CD4-positive, alpha-beta T cell (primary cell): Measurements from ENCODE around the gene DHFR. TPM values are rescaled to one million over a fixed set of nuclear protein-coding genes. Genes with fewer than 3 reads are reported as not detected.

Experiments used
- ATAC-seq: fragments of 200-7000 bp; cut with Tn5 transposase; one replicate; pipeline ENCODE4 v1.10.0; 2022; ENCODE audit warnings: mild to moderate bottlenecking; ENCODE audit not compliant: poor library complexity
- CTCF ChIA-PET: fragments of 350-600 bp; sonication (Branson Sonifier 250); formaldehyde crosslinking; loops from one replicate; lab custom pipeline; 2021; ENCODE audit warnings: antibody characterized with exemption, inconsistent platforms; lab: Charles Lee
- POLR2A ChIA-PET: fragments of 350-600 bp; sonication (Branson Sonifier 250); formaldehyde crosslinking; loops from one replicate; lab custom pipeline; 2021; ENCODE audit warnings: antibody characterized with exemption, inconsistent platforms; lab: Charles Lee
- DNase-seq, 14 experiments: peaks; one replicate each; pipeline ENCODE4 v3.0.0-alpha.2; 2013 to 2020; ENCODE audit warnings: mixed read lengths in 2 of 14
- H3K27ac ChIP-seq, 2 donors: one replicate each; pipeline versions ENCODE4 v1.5.1 to v1.7.0; 2013; ENCODE audit warnings: low read length in 2 of 2, low read depth in 1 of 2, mild to moderate bottlenecking in 1 of 2
- H3K27me3 ChIP-seq, 2 experiments: 1 replicate in 1 of 2; 2 replicates in 1 of 2; pipeline versions ENCODE4 v1.6.1 to v1.7.0; 2013; ENCODE audit warnings: low read length in 2 of 2, control low read depth in 1 of 2, mild to moderate bottlenecking in 1 of 2, moderate library complexity in 1 of 2; ENCODE audit not compliant: insufficient read depth in 2 of 2, control insufficient read depth in 1 of 2
- H3K36me3 ChIP-seq: one replicate; pipeline ENCODE4 v1.6.1; 2013; ENCODE audit warnings: low read length, control low read depth; ENCODE audit not compliant: insufficient read depth
- H3K4me1 ChIP-seq: one replicate; pipeline ENCODE4 v1.6.1; 2013; ENCODE audit warnings: low read length, control low read depth; ENCODE audit not compliant: insufficient read depth
- H3K4me3 ChIP-seq: one replicate; pipeline ENCODE4 v1.5.1; 2013; ENCODE audit warnings: mild to moderate bottlenecking, low read length, moderate library complexity
- H3K9me3 ChIP-seq, 2 experiments: 1 replicate in 1 of 2; 2 replicates in 1 of 2; pipeline versions ENCODE4 v1.6.1 to v1.7.0; 2013; ENCODE audit warnings: low read length in 2 of 2, mild to moderate bottlenecking in 2 of 2, control low read depth in 1 of 2, moderate library complexity in 1 of 2; ENCODE audit not compliant: control insufficient read depth in 1 of 2, insufficient read depth in 1 of 2
- H3K27ac Mint-ChIP-seq: one replicate; pipeline ENCODE4 v1.8.0; 2020; ENCODE audit warnings: mixed read lengths
- H3K27me3 Mint-ChIP-seq: one replicate; pipeline ENCODE4 v1.8.0; 2021; ENCODE audit warnings: mixed read lengths
- H3K36me3 Mint-ChIP-seq: one replicate; pipeline ENCODE4 v1.8.0; 2021; ENCODE audit warnings: low read depth, mixed read lengths
- H3K4me1 Mint-ChIP-seq: one replicate; pipeline ENCODE4 v1.8.0; 2021; ENCODE audit warnings: low read depth, mixed read lengths
- H3K4me3 Mint-ChIP-seq: one replicate; pipeline ENCODE4 v1.8.0; 2020; ENCODE audit warnings: mild to moderate bottlenecking, mixed read lengths
- H3K9me3 Mint-ChIP-seq: one replicate; pipeline ENCODE4 v1.8.0; 2020; ENCODE audit warnings: mixed read lengths
- CTCF ChIP-seq: fragments of 200-600 bp; IDR thresholded peaks from one replicate; pipeline ENCODE4 v1.8.0; 2022; ENCODE audit warnings: antibody characterized with exemption, mild to moderate bottlenecking
- intact Hi-C, 2 experiments: fragments of 100-400 bp; cut with DNase I in 1 of 2; cut with micrococcal nuclease in 1 of 2; formaldehyde crosslinking; loops; one replicate each; pipeline versions ENCODE4 v1.15.1 to v1.9.0; 2023 to 2025; cut with DNase I, micrococcal nuclease
- total RNA-seq, 174 experiments: library from RNA in 2 of 174; stranded (reverse) in 2 of 174; gene quantifications; one replicate each; pipeline ENCODE4 v1.2.3 and lab custom pipeline; 2021 to 2026

DHFR gene
- total RNA-seq, 2 experiments from 2014 or later, result 3.6 to 4.0 TPM

- H3K27me3 Mint-ChIP-seq, result no peaks in the 10 kb centered on the region
- intact Hi-C loops, result no loop called here
These were observed 39.4 kb downstream of the DHFR start for GRCh38 chr5:80615266-80615914.

GRCh38 chr5:80609692-80610091, 45.1 kb downstream of the DHFR start:
- no peak for TF ChIP-seq CTCF

More at GRCh38 chr5:80615266-80615914, 39.4 kb downstream of the DHFR start:
- no peak for ATAC-seq
- no peaks in the 10 kb centered on the region for H3K36me3 Mint-ChIP-seq
- ChIA-PET POLR2A (no interaction called here), CTCF (no interaction called here)
- no peak overlapping the region for H3K27ac Mint-ChIP-seq
- Histone ChIP-seq H3K27ac (no peak overlapping the region), H3K9me3 (no peaks in the 10 kb centered on the region), H3K27me3 (no peaks in the 10 kb centered on the region), H3K36me3 (no peaks in the 10 kb centered on the region), H3K4me1 (no peaks in the 10 kb centered on the region), H3K4me3 (no peak overlapping the region)
- H3K4me3 Mint-ChIP-seq, result no peak overlapping the region
- H3K4me1 Mint-ChIP-seq, result no peaks in the 10 kb centered on the region
- no peaks in the 10 kb centered on the region for H3K9me3 Mint-ChIP-seq
- DNase-seq, result no peak
- TF ChIP-seq CTCF, result no peak

GRCh38 chr5:80608731-80609130, 46.1 kb downstream of the DHFR start:
- H3K4me1 ChIP-seq, result no peaks in the 10 kb centered on the region
- H3K36me3 ChIP-seq, result no peaks in the 10 kb centered on the region
- peaks cover 0 to 5% of the 10 kb centered on the region in 2 experiments for H3K9me3 ChIP-seq
- Mint-ChIP-seq H3K9me3 (peaks cover 3% of the 10 kb centered on the region), H3K36me3 (peaks cover 5% of the 10 kb centered on the region), H3K27me3 (no peaks in the 10 kb centered on the region), H3K4me1 (no peaks in the 10 kb centered on the region), H3K4me3 (no peak overlapping the region), H3K27ac (no peak overlapping the region)
- ChIA-PET CTCF (no interaction called here), POLR2A (no interaction called here)
- no peak overlapping the region for H3K4me3 ChIP-seq
- TF ChIP-seq CTCF, result no peak
- no peak overlapping the region for H3K27ac ChIP-seq
- ATAC-seq (no peak), DNase-seq (peak in 2 of 14 experiments; percentile 10 to 20)
- H3K27me3 ChIP-seq, result no peaks in the 10 kb centered on the region
- intact Hi-C loops, result no loop called here

More at GRCh38 chr5:80609692-80610091, 45.1 kb downstream of the DHFR start:
- no peaks in the 10 kb centered on the region for H3K27me3 Mint-ChIP-seq
- H3K9me3 ChIP-seq, result peaks cover 0 to 5% of the 10 kb centered on the region in 2 experiments
- ATAC-seq (no peak), DNase-seq (no peak)
- ChIA-PET POLR2A (no interaction called here), CTCF (no interaction called here)
- peaks cover 5% of the 10 kb centered on the region for H3K36me3 Mint-ChIP-seq
- no peak overlapping the region for H3K27ac Mint-ChIP-seq
- no peak overlapping the region for H3K4me3 ChIP-seq
- H3K27ac ChIP-seq, result no peak overlapping the region
- H3K4me3 Mint-ChIP-seq, result no peak overlapping the region
- intact Hi-C loops, result no loop called here
- peaks cover 3% of the 10 kb centered on the region for H3K9me3 Mint-ChIP-seq
- no peaks in the 10 kb centered on the region for H3K27me3 ChIP-seq
- no peaks in the 10 kb centered on the region for H3K36me3 ChIP-seq
- H3K4me1 Mint-ChIP-seq, result no peaks in the 10 kb centered on the region
- H3K4me1 ChIP-seq, result no peaks in the 10 kb centered on the region
